ENCODE data around the gene NKRF. TPM values are rescaled to one million over a fixed set of nuclear protein-coding genes. Genes with fewer than 3 reads are reported as not detected.

The NKRF gene
- total RNA-seq = 4.8 and 10.6 TPM in 2 replicates

DNA sequence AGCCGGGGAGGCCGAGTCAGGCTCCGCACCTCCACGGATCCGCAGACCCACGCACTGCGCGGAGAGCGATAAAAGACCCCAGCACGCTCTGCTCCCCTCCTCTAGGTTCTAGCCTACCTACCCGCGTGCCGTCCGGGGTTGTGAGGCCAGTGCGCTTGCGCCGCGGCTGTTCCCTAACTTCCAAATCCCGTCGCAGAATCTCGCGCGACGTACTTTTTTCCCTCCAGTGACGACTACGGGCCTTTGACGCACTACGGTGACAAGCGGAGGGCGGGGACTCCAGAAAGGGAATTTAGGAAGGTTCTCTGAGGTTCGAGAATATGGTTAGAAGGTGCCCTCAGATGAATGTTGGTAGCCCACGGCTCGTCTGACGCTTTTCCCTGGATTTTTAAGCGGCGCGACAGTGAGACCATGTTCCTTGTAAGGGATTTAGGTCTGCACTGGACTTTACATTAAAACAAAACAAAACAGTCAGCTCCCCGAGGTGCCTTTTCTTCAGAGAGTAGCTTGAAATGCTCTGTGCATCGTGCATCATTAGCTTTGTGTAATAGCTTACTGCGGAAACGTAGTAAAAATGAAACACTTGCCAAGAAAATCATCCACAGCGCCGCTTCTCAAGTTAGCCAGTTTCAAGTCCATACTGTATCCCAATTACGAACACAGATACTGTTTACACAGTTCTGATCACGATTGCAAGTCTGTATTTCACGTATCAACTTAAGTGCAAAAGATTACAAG is at the start of gene NKRF:
Gene NKRF (minus strand): TSS at position 145 of the 738 bp plus-strand sequence.

DNA sequence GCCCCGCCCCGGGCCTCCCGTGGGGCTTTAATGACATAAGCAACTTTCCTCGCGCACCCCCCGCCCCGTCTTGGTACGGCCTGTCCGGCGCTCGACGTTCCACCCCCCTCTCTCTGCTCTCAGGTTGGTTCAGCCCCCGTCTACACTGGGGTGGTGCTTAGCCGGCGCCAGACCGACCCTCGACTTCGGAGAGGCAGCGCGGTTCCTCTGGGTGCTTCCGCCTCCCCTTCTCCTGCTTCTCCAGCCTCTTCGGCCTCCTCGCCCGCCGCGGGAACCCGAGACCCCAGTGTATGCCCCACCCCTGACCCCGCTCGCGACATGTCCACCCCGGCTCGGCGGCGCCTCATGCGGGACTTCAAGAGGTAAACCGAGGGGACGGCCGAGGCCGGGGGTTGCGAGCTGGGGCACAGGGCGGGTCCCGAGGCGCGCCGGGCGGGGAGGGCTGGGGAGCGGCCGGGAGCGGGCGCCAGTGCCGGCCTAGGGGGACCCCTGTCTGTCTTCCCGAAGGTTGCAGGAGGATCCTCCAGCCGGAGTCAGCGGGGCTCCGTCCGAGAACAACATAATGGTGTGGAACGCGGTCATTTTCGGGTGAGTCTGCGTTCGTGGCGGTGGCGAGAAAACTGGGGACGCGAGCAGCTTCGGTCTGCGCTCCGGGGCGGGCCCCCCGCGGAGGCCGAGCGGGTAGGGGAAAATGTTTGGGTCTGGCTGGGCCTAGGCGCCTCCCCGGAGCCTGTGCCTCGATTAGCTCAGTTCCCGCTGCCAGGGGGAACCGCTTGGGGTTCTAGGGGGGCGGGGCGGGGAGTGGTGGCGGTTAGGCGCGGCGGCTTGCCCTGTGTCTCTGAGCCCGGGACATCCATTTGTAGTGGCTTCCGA is 31.6 kb downstream of the NKRF start, which contains the start of gene UBE2A:
Gene UBE2A (plus strand): TSS at position 170 of the 873 bp plus-strand sequence. CDS start 149 bp downstream, at position 319.

GRCh38 chrX:119565107-119565663 is 41.0 kb downstream of the NKRF start, which contains the start of gene STEEP1:
Gene STEEP1, minus strand, starts transcription at chrX:119565409. Its CDS starts 54 bp downstream, at chrX:119565355.

Other genes with a start within 250 kb of the NKRF start
- 13.4 and 26.6 TPM in 2 replicates for gene SLC25A43, start 207.1 kb downstream of the NKRF start, total RNA-seq
- gene SLC25A5, start 138.0 kb downstream of the NKRF start, total RNA-seq = 86.1 and 137 TPM in 2 replicates
- 35.6 and 38.5 TPM in 2 replicates for gene STEEP1, start 41.0 kb downstream of the NKRF start, total RNA-seq
- gene UBE2A, start 31.9 kb downstream of the NKRF start, total RNA-seq = 32.1 and 39.5 TPM in 2 replicates
- gene SEPTIN6, start 86.7 kb upstream of the NKRF start, total RNA-seq = 42.5 and 63.6 TPM in 2 replicates
- gene SOWAHD, start 152.2 kb upstream of the NKRF start, total RNA-seq = 0.09 and 0.89 TPM in 2 replicates
- gene RPL39, start 185.2 kb upstream of the NKRF start, total RNA-seq = 2,510 and 8,365 TPM in 2 replicates
- gene UPF3B, start 246.5 kb upstream of the NKRF start, total RNA-seq = 2.0 and 2.1 TPM in 2 replicates